Measurements from ENCODE around the gene SYNRG.
"Not testable (repeated sequence)": the region's sequence is repeated elsewhere in the genome, so short reads cannot be mapped to it uniquely, and the experiment has no call there.

The SYNRG gene

GRCh38 chr17:37520174-37520573 lies 89.0 kb downstream of the SYNRG start:
- H3K27ac Mint-ChIP-seq: peak overlapping the region; percentile 44 to 60
- no peak for DNase-seq
- H3K4me3 Mint-ChIP-seq: no peak overlapping the region
- ATAC-seq (replicated peaks): no peak
- peaks cover 82% of the 10 kb centered on the region for H3K36me3 Mint-ChIP-seq (ENCODE audit: insufficient read depth)
- no peaks in the 10 kb centered on the region for H3K27me3 Mint-ChIP-seq
- H3K9me3 Mint-ChIP-seq: no peaks in the 10 kb centered on the region
- peaks cover 14 to 20% of the 10 kb centered on the region in 2 donors for H3K4me1 Mint-ChIP-seq (ENCODE audit: low read depth in 2 of 2)

GRCh38 chr17:37519251-37519985 lies 89.8 kb downstream of the SYNRG start:
- no peaks in the 10 kb centered on the region for H3K9me3 Mint-ChIP-seq
- no peak for DNase-seq
- peak overlapping the region; percentile 60 to 70 for H3K27ac Mint-ChIP-seq
- H3K4me3 Mint-ChIP-seq: no peak overlapping the region
- no peak for ATAC-seq (replicated peaks)
- peaks cover 77% of the 10 kb centered on the region for H3K36me3 Mint-ChIP-seq (ENCODE audit: insufficient read depth)
- H3K27me3 Mint-ChIP-seq: no peaks in the 10 kb centered on the region
- peaks cover 14 to 20% of the 10 kb centered on the region in 2 donors for H3K4me1 Mint-ChIP-seq (ENCODE audit: low read depth in 2 of 2)

GRCh38 chr17:37518826-37519225 lies 90.4 kb downstream of the SYNRG start:
- Mint-ChIP-seq H3K27ac (peak overlapping the region in 1 of 2 donors; percentile 70), H3K9me3 (no peaks in the 10 kb centered on the region), H3K36me3 (ENCODE audit: insufficient read depth) (peaks cover 75% of the 10 kb centered on the region), H3K4me3 (no peak overlapping the region), H3K27me3 (no peaks in the 10 kb centered on the region), H3K4me1 (ENCODE audit: low read depth in 2 of 2) (peaks cover 14 to 20% of the 10 kb centered on the region in 2 donors)
- ATAC-seq (replicated peaks) (no peak), DNase-seq (no peak)

GRCh38 chr17:37517881-37518280 lies 91.3 kb downstream of the SYNRG start:
- H3K27me3 Mint-ChIP-seq: no peaks in the 10 kb centered on the region
- DNase-seq (no peak), ATAC-seq (replicated peaks) (no peak)
- H3K4me1 Mint-ChIP-seq (ENCODE audit: low read depth in 2 of 2): peaks cover 14 to 20% of the 10 kb centered on the region in 2 donors
- H3K36me3 Mint-ChIP-seq (ENCODE audit: insufficient read depth): peaks cover 71% of the 10 kb centered on the region
- H3K9me3 Mint-ChIP-seq: no peaks in the 10 kb centered on the region
- peak overlapping the region in 1 of 2 donors; percentile 61 for H3K27ac Mint-ChIP-seq
- H3K4me3 Mint-ChIP-seq: no peak overlapping the region

- Mint-ChIP-seq H3K27ac (peak overlapping the region in 1 of 2 donors; percentile 53), H3K4me1 (ENCODE audit: low read depth in 2 of 2) (peaks cover 10 to 13% of the 10 kb centered on the region in 2 donors), H3K9me3 (no peaks in the 10 kb centered on the region), H3K36me3 (ENCODE audit: insufficient read depth) (peaks cover 61% of the 10 kb centered on the region), H3K4me3 (no peak overlapping the region), H3K27me3 (no peaks in the 10 kb centered on the region)
- no peak for DNase-seq
- ATAC-seq (replicated peaks): no peak
Observed at GRCh38 chr17:37516127-37516571, 93.1 kb downstream of the SYNRG start.

- Mint-ChIP-seq H3K9me3 (no peaks in the 10 kb centered on the region), H3K27me3 (no peaks in the 10 kb centered on the region), H3K27ac (no peak overlapping the region), H3K4me1 (ENCODE audit: low read depth in 2 of 2) (peaks cover 0 to 8% of the 10 kb centered on the region in 2 donors), H3K4me3 (no peak overlapping the region), H3K36me3 (ENCODE audit: insufficient read depth) (peaks cover 42% of the 10 kb centered on the region)
- ATAC-seq (replicated peaks) (no peak), DNase-seq (no peak)
Observed at GRCh38 chr17:37513711-37514110, 95.5 kb downstream of the SYNRG start.

- Mint-ChIP-seq H3K27ac (peak overlapping the region in 1 of 2 donors; percentile 35), H3K4me3 (no peak overlapping the region), H3K36me3 (ENCODE audit: insufficient read depth) (peaks cover 31% of the 10 kb centered on the region), H3K27me3 (no peaks in the 10 kb centered on the region), H3K4me1 (ENCODE audit: low read depth in 2 of 2) (peaks cover 0 to 8% of the 10 kb centered on the region in 2 donors), H3K9me3 (no peaks in the 10 kb centered on the region)
- DNase-seq (no peak), ATAC-seq (replicated peaks) (no peak)
Observed at GRCh38 chr17:37512442-37513068, 96.7 kb downstream of the SYNRG start.

- not testable (repeated sequence) for H3K27ac Mint-ChIP-seq; H3K27me3 Mint-ChIP-seq; H3K4me3 Mint-ChIP-seq; H3K9me3 Mint-ChIP-seq; ATAC-seq (replicated peaks); H3K4me1 Mint-ChIP-seq (ENCODE audit: low read depth in 2 of 2); DNase-seq
- peaks cover 22% of the 10 kb centered on the region for H3K36me3 Mint-ChIP-seq (ENCODE audit: insufficient read depth)
Observed at GRCh38 chr17:37511642-37512041, 97.6 kb downstream of the SYNRG start.

- Mint-ChIP-seq H3K36me3 (ENCODE audit: insufficient read depth) (peaks cover 10% of the 10 kb centered on the region), H3K4me3 (no peak overlapping the region), H3K27me3 (no peaks in the 10 kb centered on the region), H3K27ac (peak overlapping the region; percentile 7 to 77), H3K4me1 (ENCODE audit: low read depth in 2 of 2) (peaks cover 0 to 12% of the 10 kb centered on the region in 2 donors), H3K9me3 (no peaks in the 10 kb centered on the region)
- DNase-seq: no peak
- no peak for ATAC-seq (replicated peaks)
Observed at GRCh38 chr17:37510056-37510455, 99.2 kb downstream of the SYNRG start.

GRCh38 chr17:37507111-37507510 lies 102.1 kb downstream of the SYNRG start:
- no peaks in the 10 kb centered on the region for H3K9me3 Mint-ChIP-seq
- H3K27me3 Mint-ChIP-seq: no peaks in the 10 kb centered on the region
- H3K36me3 Mint-ChIP-seq (ENCODE audit: insufficient read depth): no peaks in the 10 kb centered on the region
- H3K4me3 Mint-ChIP-seq: no peak overlapping the region
- peaks cover 0 to 19% of the 10 kb centered on the region in 2 donors for H3K4me1 Mint-ChIP-seq (ENCODE audit: low read depth in 2 of 2)
- ATAC-seq (replicated peaks): no peak
- no peak for DNase-seq
- H3K27ac Mint-ChIP-seq: no peak overlapping the region

GRCh38 chr17:37506678-37507077 lies 102.5 kb downstream of the SYNRG start:
- peak in 1 of 3 experiments; percentile 8 for DNase-seq
- H3K27me3 Mint-ChIP-seq: no peaks in the 10 kb centered on the region
- H3K4me3 Mint-ChIP-seq: no peak overlapping the region
- no peaks in the 10 kb centered on the region for H3K9me3 Mint-ChIP-seq
- no peaks in the 10 kb centered on the region for H3K36me3 Mint-ChIP-seq (ENCODE audit: insufficient read depth)
- peaks cover 0 to 19% of the 10 kb centered on the region in 2 donors for H3K4me1 Mint-ChIP-seq (ENCODE audit: low read depth in 2 of 2)
- peak overlapping the region in 1 of 2 donors; percentile 10 for H3K27ac Mint-ChIP-seq
- peak; percentile 61 for ATAC-seq (replicated peaks)

GRCh38 chr17:37505333-37505732 lies 103.9 kb downstream of the SYNRG start:
- no peak overlapping the region for H3K4me3 Mint-ChIP-seq
- no peaks in the 10 kb centered on the region for H3K27me3 Mint-ChIP-seq
- H3K27ac Mint-ChIP-seq: peak overlapping the region in 1 of 2 donors; percentile 10
- no peaks in the 10 kb centered on the region for H3K9me3 Mint-ChIP-seq
- H3K36me3 Mint-ChIP-seq (ENCODE audit: insufficient read depth): no peaks in the 10 kb centered on the region
- H3K4me1 Mint-ChIP-seq (ENCODE audit: low read depth in 2 of 2): peaks cover 0 to 15% of the 10 kb centered on the region in 2 donors
- no peak for ATAC-seq (replicated peaks)
- no peak for DNase-seq

GRCh38 chr17:37503148-37503547 lies 106.1 kb downstream of the SYNRG start:
- ATAC-seq (replicated peaks) (no peak), DNase-seq (no peak)
- no peaks in the 10 kb centered on the region for H3K36me3 Mint-ChIP-seq (ENCODE audit: insufficient read depth)
- no peaks in the 10 kb centered on the region for H3K9me3 Mint-ChIP-seq
- no peak overlapping the region for H3K4me3 Mint-ChIP-seq
- H3K4me1 Mint-ChIP-seq (ENCODE audit: low read depth in 2 of 2): peaks cover 0 to 11% of the 10 kb centered on the region in 2 donors
- no peaks in the 10 kb centered on the region for H3K27me3 Mint-ChIP-seq
- no peak overlapping the region for H3K27ac Mint-ChIP-seq
